IPS-18c (cell line): Measurements from ENCODE around the gene ALS2.
"Not testable (repeated sequence)": the region's sequence is repeated elsewhere in the genome, so short reads cannot be mapped to it uniquely, and the experiment has no call there.

Experiments used
- H3K4me3 ChIP-seq: 2 replicates; pipeline ENCODE4 v1.7.0; 2013; ENCODE audit warnings: low read depth, mild to moderate bottlenecking, low read length, moderate library complexity; ENCODE audit not compliant: insufficient read depth
- H3K9me3 ChIP-seq: one replicate; pipeline ENCODE4 v1.6.1; 2013; ENCODE audit warnings: mild to moderate bottlenecking, low read length, moderate library complexity; ENCODE audit not compliant: control insufficient read depth, insufficient read depth

Gene ALS2

GRCh38 chr2:201709747-201710146, 71.0 kb downstream of the ALS2 start:
- Histone ChIP-seq H3K4me3 (no peak overlapping the region), H3K9me3 (no peaks in the 10 kb centered on the region)

- Histone ChIP-seq H3K9me3 (no peaks in the 10 kb centered on the region), H3K4me3 (no peak overlapping the region)
These were observed 71.7 kb downstream of the ALS2 start for GRCh38 chr2:201709049-201709448.

DNA sequence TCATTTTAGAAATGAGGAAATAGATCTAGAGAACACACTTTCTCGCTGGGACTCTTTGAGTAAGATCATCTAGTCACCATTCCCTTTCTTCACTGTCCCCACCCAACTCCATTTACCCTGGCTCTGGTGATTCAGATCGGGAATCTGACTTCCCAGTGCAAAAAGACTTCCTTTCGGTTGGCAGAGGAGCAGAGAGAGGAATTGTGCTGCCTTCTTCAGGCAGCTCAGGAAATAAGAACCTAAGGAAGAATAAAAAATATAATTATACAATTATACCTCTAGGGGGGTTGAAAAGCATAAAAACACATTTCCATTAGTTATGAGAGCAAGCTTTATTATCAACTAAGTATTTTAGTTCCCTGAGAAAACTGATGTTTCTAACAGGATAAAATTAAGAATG, 73.0 kb downstream of the ALS2 start:
- H3K9me3 ChIP-seq, result no peaks in the 10 kb centered on the region
- H3K4me3 ChIP-seq, result no peak overlapping the region

- no peaks in the 10 kb centered on the region for H3K9me3 ChIP-seq
These were observed 73.6 kb downstream of the ALS2 start for GRCh38 chr2:201707142-201707541.

GRCh38 chr2:201704536-201704935, 76.2 kb downstream of the ALS2 start:
- Histone ChIP-seq H3K4me3 (no peak overlapping the region), H3K9me3 (no peaks in the 10 kb centered on the region)

More at GRCh38 chr2:201707142-201707541, 73.6 kb downstream of the ALS2 start:
- H3K4me3 ChIP-seq, result no peak overlapping the region

DNA sequence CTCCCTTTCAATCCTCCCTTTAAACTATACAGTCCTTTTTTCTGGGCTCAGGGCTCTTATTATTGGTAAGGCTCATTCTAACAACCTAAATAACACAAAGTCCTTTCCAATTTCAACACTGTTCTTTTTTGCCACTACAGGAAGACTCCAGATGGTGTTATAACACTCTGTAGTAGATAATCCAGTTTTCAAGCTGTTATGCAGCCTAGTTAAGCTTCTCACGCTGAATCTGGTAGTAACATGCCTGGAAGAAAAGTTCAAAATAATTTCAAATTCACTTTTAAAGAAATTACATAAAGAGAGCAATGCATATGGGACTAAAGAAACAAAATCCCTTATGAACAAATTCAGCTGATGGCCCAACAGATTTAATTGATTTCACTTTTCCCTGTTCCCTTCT, 79.1 kb downstream of the ALS2 start:
- no peaks in the 10 kb centered on the region for H3K9me3 ChIP-seq
- H3K4me3 ChIP-seq, result no peak overlapping the region

GRCh38 chr2:201699416-201699815, 81.3 kb downstream of the ALS2 start:
- Histone ChIP-seq H3K9me3 (no peaks in the 10 kb centered on the region), H3K4me3 (no peak overlapping the region)

DNA sequence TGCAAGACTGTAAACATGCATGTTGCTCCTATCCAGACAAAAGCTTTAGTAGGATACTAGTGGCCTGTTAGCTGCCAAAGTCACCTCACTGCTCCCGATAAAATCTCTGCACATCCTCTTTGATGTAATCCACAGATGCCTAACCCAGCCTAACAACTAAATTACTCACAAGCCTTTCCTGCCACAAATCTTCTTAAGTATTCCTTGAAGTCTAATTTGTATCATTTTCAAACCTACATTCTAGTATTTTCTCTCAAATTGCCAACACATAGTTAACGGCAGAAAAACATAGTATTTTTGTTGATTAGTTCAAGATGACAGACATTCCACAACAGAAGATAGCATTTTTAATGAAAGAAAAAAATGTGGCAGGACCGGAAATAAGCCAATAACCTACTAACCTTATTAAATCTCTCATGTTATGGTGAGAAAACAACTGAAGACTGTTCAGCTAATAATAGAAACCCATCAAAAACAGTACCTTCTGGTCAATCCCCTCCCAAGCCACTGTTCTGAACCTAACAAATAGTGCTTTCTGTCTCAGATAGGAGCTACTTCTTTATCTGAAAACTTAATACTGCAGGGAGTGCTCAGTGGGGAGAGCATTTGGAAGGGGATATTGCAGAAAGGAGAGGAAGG, 82.0 kb downstream of the ALS2 start, which contains the start of gene MPP4:
Gene MPP4 (minus strand): TSS at position 57 of the 639 bp plus-strand sequence. CDS start 4,690 bp downstream, outside the sequence.
- H3K9me3 ChIP-seq, result no peaks in the 10 kb centered on the region
- no peak within 1 kb of the TSS for H3K4me3 ChIP-seq

DNA sequence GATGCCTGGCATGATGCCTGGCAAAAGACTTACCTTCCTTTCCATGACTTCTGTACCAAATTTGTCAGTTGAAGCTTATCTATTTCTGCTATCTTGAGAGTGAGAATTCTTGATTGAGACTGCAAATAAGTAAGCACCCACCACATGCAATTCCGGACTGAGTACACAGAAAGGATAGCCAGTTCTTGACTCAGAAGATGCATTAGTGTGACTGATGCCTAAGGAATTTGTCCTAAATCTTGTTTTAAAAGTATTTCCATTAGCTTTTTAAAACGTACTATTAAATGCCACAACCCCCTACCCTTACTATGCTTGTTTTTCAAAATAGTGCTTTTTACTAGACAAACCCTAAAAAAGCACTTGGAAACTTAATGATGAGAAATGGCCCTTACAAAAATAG, 82.8 kb downstream of the ALS2 start:
- no peaks in the 10 kb centered on the region for H3K9me3 ChIP-seq
- H3K4me3 ChIP-seq, result no peak overlapping the region

GRCh38 chr2:201696151-201696659, 84.5 kb downstream of the ALS2 start:
- no peaks in the 10 kb centered on the region for H3K9me3 ChIP-seq
- H3K4me3 ChIP-seq, result no peak overlapping the region

DNA sequence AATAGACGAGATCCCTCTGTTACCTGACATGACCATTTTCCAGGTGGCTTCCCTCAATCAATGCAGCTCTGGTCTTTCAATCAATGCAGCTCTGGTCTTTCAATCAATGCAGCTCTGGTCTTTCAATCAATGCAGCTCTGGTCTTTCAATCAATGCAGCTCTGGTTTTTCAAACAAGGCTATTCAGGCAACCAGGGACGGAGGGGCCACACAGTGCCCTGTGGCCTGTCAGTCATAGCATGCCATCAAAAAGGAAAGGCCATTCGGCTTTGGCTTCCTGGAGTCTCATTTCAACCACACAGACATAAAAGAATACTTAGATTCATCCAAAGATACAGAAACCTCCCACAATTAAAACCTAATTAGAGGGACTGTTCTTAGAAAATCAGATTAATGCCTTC, 95.6 kb downstream of the ALS2 start:
- Histone ChIP-seq H3K9me3 (no peaks in the 10 kb centered on the region), H3K4me3 (no peak overlapping the region)

DNA sequence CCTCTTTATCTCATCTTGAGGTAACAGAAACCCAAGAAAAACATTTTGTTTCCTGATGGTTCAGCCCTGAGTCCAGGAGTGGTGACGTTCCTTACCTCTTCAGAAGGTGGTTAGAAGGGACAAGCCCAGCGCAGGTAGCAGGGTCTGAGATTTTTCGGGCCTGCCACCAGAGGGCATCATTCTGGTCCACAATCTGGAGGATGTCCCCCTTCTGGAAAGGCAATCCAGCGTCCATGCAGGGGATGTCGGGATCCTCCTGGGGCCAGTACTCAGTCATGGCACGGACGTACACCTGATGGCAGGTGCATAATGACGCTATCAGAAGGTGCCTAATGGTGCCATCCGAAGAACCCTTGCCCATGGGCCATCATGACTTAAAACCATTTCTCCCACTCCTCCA, 100.0 kb downstream of the ALS2 start:
- Histone ChIP-seq H3K9me3 (no peaks in the 10 kb centered on the region), H3K4me3 (no peak overlapping the region)

DNA sequence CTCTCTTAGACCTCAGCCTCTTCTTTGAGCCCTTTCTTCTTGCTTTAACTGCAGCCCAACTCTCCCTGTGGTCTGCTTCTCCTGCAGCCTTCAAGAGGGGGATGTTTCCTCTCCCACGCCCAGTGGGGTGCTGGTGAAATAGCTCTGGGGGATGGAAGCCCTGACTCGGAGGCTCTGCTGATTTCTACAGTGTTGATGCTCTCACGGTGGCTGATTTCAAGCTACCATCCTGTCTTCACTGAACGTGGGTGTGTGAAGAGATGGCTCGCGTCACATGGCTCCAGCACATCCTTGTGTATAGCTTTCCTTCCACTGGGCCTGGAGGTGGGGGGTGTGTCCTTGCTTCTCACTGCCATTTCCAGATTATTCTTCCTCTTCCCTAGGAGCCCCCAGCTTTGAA, 102.3 kb downstream of the ALS2 start:
- Histone ChIP-seq H3K9me3 (no peaks in the 10 kb centered on the region), H3K4me3 (no peak overlapping the region)

DNA sequence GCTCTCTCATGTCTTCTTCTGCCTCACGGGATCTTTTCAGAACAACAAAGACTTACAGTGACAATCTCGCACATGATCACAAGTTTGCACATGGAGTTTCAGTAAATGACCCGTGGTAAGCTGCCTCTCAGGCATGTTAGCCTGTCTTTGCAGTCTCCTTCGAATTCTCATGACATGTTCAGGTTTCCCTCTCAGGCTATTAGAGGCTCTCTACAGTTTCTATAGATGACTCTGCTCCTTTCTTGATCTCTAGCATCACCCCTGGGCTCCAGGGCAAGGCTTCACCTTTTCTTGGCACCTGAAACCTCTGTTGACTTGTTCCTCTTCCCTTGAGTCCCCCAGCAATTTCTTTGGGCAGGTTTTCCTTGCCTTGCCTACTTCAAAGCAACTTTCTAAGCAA, 105.3 kb downstream of the ALS2 start:
- H3K9me3 ChIP-seq, result no peaks in the 10 kb centered on the region
- H3K4me3 ChIP-seq, result no peak overlapping the region

GRCh38 chr2:201674794-201675193, 105.9 kb downstream of the ALS2 start:
- H3K9me3 ChIP-seq, result no peaks in the 10 kb centered on the region
- H3K4me3 ChIP-seq, result no peak overlapping the region

- Histone ChIP-seq H3K4me3 (no peak overlapping the region), H3K9me3 (no peaks in the 10 kb centered on the region)
These were observed 106.4 kb downstream of the ALS2 start for GRCh38 chr2:201674298-201674697.

- no peaks in the 10 kb centered on the region for H3K9me3 ChIP-seq
- H3K4me3 ChIP-seq, result no peak overlapping the region
These were observed 107.2 kb downstream of the ALS2 start for GRCh38 chr2:201673546-201673945.

GRCh38 chr2:201671205-201671604, 109.5 kb downstream of the ALS2 start:
- not testable (repeated sequence) for H3K4me3 ChIP-seq, H3K9me3 ChIP-seq

GRCh38 chr2:201669865-201670264, 110.9 kb downstream of the ALS2 start:
- Histone ChIP-seq H3K4me3 (no peak overlapping the region), H3K9me3 (no peaks in the 10 kb centered on the region)
